RWPE1 (cell line): ENCODE results near the gene BSG.
A peak's percentile ranks its signal among the peaks of the same experiment; 100 is the strongest.

Source experiments
- CTCF ChIA-PET: fragments of 350-600 bp; sonication (Branson Sonifier 250); formaldehyde crosslinking; extraction: SDS; loops from one replicate; lab custom pipeline; 2021; lab: Yijun Ruan, JAX
- POLR2A ChIA-PET: fragments of 400-600 bp; formaldehyde crosslinking; extraction: SDS; loops from one replicate; lab custom pipeline; 2020; ENCODE audit warnings: antibody characterized with exemption; ENCODE audit not compliant: low non-redundant PET; lab: Yijun Ruan, JAX
- DNase-seq: peaks from one replicate; pipeline ENCODE4 v3.0.0; 2012; ENCODE audit warnings: low spot score
- H3K27ac ChIP-seq: fragments of 450-650 bp; 2 replicates; pipeline ENCODE4 v1.5.1; 2017
- TF ChIP-seq, protein P1 (sequence below): fragments of 450-650 bp; conservative IDR thresholded peaks from 2 replicates; pipeline ENCODE4 v1.5.1; 2017; ENCODE audit warnings: low read depth, mild to moderate bottlenecking

The BSG gene

DNA sequence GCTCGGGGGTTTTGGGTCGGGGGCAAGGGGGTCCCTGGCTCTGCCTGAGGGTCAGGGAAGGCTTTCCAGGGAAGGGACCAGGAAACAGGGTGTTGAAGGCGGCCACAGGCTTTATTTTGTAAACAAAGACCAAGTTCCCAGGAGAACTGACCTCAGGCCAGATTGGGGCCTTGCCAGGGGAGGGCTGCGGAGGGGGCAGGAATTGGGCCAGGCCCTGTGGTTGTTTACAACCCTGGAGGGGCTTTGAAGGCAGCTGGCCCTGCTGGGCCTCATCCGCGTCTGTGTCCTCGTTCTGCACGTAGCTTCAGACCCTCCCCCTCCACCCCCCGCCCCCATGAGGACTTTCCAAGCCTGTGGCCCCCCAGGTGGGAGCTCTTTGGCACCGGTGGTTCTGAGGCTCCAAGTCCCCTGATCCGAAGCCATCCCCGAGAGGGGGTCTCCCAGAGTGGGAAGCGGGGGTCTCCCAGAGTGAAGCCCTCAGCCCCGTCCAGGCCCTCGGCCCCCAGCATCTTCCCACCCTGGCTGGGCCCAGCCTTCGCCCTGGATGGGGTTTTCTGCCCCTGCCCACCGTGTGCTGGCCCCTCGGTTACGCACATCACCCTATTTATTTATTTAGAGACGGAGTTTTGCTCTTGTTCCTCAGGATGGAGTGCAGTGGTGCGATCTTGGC lies 13.5 kb upstream of the BSG start:
- POLR2A ChIA-PET: no interaction called here
- CTCF ChIA-PET: interaction anchor here (0.6 kb wide), 2 partner anchors 17 to 241 kb away, joined by 3 read pairs; no protein-coding TSS in a partner anchor

DNA sequence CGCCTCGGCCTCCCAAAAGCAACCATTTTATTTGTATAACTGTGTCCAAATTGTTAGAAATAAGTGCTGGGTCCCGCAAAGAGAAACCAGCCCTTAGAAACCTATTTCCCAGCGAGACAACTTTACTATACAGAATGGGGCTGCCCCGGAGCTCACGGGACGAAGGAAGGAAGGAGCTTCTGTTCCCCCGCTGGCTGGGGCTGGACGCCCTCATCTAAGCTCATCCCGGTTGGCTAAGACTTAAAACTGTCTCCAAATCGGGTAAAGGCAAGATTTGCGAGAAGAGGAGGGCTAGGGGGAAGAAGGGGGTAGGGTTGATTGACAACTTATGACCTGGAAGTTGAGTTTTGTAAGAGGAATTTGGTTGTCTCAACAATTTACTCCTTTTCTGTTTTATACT lies 12.3 kb upstream of the BSG start:
- no peak overlapping the region for H3K27ac ChIP-seq

More for the DNA sequence above, 13.5 kb upstream of the BSG start:
- no peak overlapping the region for H3K27ac ChIP-seq
- TF ChIP-seq, protein P1, sequence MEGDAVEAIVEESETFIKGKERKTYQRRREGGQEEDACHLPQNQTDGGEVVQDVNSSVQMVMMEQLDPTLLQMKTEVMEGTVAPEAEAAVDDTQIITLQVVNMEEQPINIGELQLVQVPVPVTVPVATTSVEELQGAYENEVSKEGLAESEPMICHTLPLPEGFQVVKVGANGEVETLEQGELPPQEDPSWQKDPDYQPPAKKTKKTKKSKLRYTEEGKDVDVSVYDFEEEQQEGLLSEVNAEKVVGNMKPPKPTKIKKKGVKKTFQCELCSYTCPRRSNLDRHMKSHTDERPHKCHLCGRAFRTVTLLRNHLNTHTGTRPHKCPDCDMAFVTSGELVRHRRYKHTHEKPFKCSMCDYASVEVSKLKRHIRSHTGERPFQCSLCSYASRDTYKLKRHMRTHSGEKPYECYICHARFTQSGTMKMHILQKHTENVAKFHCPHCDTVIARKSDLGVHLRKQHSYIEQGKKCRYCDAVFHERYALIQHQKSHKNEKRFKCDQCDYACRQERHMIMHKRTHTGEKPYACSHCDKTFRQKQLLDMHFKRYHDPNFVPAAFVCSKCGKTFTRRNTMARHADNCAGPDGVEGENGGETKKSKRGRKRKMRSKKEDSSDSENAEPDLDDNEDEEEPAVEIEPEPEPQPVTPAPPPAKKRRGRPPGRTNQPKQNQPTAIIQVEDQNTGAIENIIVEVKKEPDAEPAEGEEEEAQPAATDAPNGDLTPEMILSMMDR: no peak
- DNase-seq: no peak

DNA sequence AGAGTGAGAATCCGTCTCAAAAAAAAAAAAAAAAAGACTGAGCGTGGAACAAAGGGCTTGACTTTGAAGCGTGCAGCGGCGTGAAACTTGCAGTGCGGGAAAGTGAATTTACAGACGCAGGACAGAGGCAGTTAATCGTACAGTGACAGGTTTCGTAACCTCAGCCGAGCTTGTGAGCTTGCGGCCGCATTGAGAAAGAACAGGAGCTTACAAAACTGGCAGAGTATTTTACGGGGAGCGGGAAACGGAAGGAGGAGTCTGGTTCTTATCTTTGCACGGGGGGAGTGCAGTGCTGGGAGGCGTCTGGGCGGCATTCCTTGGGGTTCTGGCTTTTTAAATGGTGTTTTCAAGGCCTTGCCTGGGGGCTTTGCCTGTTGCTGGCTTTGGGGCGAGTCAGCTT lies 6.0 kb upstream of the BSG start:
- H3K27ac ChIP-seq: peak overlapping the region; percentile 55
- TF ChIP-seq, protein P1: no peak
- no peak for DNase-seq
- ChIA-PET POLR2A (interaction anchor here (0.7 kb wide), 1 partner anchor 111 kb away, joined by 5 read pairs; no protein-coding TSS in a partner anchor), CTCF (no interaction called here)

More for the DNA sequence above, 12.3 kb upstream of the BSG start:
- ChIA-PET POLR2A (no interaction called here), CTCF (interaction anchor here (0.6 kb wide), 1 partner anchor 39 kb away, joined by 6 read pairs; no protein-coding TSS in a partner anchor)
- TF ChIP-seq, protein P1: no peak
- no peak for DNase-seq

DNA sequence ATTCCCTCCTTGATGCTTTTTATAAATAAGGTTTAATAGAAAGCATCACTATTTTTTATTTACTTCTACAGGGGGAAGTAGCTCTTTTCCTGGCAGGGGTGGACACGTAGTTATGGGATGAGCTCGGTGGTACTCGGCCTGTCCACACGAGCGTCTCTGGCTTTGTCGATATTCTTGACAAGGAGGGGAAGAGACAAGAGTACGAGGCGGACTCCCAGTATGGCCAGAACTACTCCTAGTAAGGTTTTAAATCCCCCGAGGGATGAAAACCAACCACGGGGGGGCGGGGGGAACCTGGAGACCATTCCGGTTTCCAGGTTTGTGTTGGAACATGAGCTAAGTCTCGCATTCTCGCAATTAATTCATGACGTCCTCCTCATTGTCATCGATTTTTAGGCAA lies 5.6 kb upstream of the BSG start:
- peak overlapping the region; percentile 55 for H3K27ac ChIP-seq
- TF ChIP-seq, protein P1: no peak
- DNase-seq: no peak
- ChIA-PET POLR2A (no interaction called here), CTCF (no interaction called here)

DNA sequence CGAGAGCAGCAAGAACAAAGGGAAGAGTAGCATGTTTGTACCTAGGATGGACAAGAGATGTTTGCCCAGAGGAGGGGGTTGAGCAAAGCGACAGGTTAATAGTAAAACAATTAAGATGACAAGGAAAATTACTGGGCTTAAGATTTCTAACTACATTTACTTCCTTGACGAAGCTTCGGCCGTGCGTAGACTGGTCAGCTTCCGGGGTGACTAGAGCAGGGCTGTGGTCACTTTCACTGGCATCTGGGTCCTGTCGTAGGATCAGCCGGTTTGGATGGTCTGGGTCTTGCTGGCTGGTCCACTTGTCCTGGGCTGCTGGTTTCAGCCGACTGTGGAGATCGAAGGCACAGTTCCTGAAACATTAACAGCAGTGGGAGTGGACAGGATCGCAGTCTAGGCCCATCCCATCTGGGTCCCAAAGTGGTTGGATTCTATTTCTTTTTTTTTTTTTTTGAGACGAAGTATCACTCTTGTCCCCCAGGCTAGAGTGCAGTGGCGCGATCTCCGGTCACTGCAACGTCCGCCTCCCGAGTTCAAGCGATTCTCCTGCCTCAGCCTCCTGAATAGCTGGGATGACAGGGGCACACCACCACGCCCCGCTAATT lies 5.0 kb upstream of the BSG start:
- H3K27ac ChIP-seq: no peak overlapping the region

DNA sequence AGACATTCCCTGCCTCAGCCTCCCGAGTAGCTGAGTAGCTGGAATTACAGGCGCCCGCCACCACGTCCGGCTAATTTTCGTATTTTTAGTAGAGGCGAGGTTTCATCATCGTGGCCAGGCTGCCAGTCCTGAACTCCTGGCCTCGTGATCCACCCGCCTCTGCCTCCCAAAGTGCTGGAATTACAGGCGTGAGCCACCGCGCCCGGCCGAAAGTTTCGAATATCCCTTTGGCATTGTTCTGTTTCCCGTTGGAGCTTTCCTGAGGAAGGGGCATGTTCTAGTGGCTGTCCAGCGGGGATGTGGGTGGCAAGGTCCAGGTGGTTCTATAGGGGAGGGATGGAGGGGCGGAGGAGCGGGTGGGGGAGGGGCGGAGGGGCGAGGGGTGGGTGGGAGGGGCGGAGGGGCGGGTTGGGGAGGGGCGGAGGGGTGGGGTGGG lies 2.1 kb upstream of the BSG start:
- ChIA-PET POLR2A (no interaction called here), CTCF (interaction anchor here (0.5 kb wide), 1 partner anchor 16 kb away, joined by 5 read pairs; no protein-coding TSS in a partner anchor)
- TF ChIP-seq, protein P1: no peak
- no peak for DNase-seq
- peak overlapping the region; percentile 40 for H3K27ac ChIP-seq

More for the DNA sequence above, 5.0 kb upstream of the BSG start:
- ChIA-PET POLR2A (no interaction called here), CTCF (no interaction called here)
- no peak for DNase-seq
- TF ChIP-seq, protein P1: no peak
